DOHH2 (cell line): ENCODE data around the gene PRR14L.

Experiments
- EZH2phosphoT487 ChIP-seq: fragments of 200-600 bp; sonication (generic); IDR thresholded peaks from 2 replicates; pipeline ENCODE4 v1.6.1; 2017; ENCODE audit warnings: borderline replicate concordance, mild to moderate bottlenecking, antibody characterized with exemption, low read length, moderate library complexity, mixed read lengths
- TF ChIP-seq, protein P1 (sequence below): fragments of 200-600 bp; sonication (generic); IDR thresholded peaks from one replicate; pipeline ENCODE4 v1.5.1; 2014; ENCODE audit warnings: antibody characterized with exemption, mild to moderate bottlenecking, low read depth, low read length; ENCODE audit not compliant: poor library complexity, severe bottlenecking

DNA sequence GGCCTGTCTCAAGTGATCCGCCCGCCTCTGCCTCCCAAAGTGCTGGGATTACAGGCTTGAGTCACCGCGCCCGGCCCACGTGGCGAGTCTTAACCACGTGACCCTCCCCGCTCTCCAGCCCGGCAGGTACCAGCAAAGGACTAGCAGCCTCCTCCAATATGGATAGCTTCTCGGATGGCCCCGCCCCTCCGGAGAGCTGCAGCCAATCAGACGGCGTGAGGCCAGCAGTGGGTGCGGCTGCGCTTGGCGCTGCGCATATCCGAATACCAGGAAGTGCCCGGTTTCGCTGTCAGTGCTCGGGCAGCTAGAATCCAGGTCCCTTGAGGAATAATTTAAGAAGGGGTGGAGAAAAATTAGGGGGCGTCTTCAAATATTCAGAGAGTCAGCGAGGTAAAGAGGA is 73.2 kb downstream of the PRR14L start:
- TF ChIP-seq, protein P1, sequence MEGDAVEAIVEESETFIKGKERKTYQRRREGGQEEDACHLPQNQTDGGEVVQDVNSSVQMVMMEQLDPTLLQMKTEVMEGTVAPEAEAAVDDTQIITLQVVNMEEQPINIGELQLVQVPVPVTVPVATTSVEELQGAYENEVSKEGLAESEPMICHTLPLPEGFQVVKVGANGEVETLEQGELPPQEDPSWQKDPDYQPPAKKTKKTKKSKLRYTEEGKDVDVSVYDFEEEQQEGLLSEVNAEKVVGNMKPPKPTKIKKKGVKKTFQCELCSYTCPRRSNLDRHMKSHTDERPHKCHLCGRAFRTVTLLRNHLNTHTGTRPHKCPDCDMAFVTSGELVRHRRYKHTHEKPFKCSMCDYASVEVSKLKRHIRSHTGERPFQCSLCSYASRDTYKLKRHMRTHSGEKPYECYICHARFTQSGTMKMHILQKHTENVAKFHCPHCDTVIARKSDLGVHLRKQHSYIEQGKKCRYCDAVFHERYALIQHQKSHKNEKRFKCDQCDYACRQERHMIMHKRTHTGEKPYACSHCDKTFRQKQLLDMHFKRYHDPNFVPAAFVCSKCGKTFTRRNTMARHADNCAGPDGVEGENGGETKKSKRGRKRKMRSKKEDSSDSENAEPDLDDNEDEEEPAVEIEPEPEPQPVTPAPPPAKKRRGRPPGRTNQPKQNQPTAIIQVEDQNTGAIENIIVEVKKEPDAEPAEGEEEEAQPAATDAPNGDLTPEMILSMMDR: no peak
- TF ChIP-seq EZH2phosphoT487: no peak
